Endothelial cell of umbilical vein (primary cell): Measurements from ENCODE around the gene CXXC5. TPM values are rescaled to one million over a fixed set of nuclear protein-coding genes. Genes with fewer than 3 reads are reported as not detected.

Experiments
- BruUV-seq: library from RNA; stranded (reverse); fragments of 400-500 nt; replicated peaks from 2 replicates; lab custom pipeline; 2021; lab: Mats Ljungman, UMichigan
- CTCF ChIA-PET: fragments of 300-600, 350-600 bp; sonication (Branson Sonifier 250); formaldehyde crosslinking; loops from one replicate; lab custom pipeline; 2021; ENCODE audit warnings: antibody characterized with exemption, inconsistent platforms; lab: Charles Lee
- POLR2A ChIA-PET: fragments of 300-600, 350-600 bp; sonication (Branson Sonifier 250); formaldehyde crosslinking; loops from one replicate; lab custom pipeline; 2021; ENCODE audit warnings: antibody characterized with exemption, inconsistent platforms; lab: Charles Lee
- DNase-seq: peaks from one replicate; pipeline ENCODE4 v3.0.0-alpha.2; 2011; ENCODE audit warnings: low read depth, low spot score
- FAIRE-seq: peaks from 2 replicates; lab custom pipeline; 2011; peaks lifted over from hg19 to GRCh38; lab: Jason Lieb, UNC
- H2AFZ ChIP-seq: 2 replicates; pipeline ENCODE4 v1.6.0; 2012; ENCODE audit warnings: low read depth, low read length, control low read depth, inconsistent platforms
- H3K27ac ChIP-seq: 2 replicates; pipeline ENCODE4 v1.5.1; 2011; ENCODE audit warnings: low read depth, mild to moderate bottlenecking, control low read depth, low read length, moderate library complexity; ENCODE audit not compliant: insufficient read depth
- H3K27me3 ChIP-seq, 2 experiments: 2 replicates each; pipeline versions ENCODE4 v1.6.0 to v1.6.1; 2011; ENCODE audit warnings: low read length in 2 of 2, mixed read lengths in 1 of 2; ENCODE audit not compliant: control insufficient read depth in 2 of 2, insufficient read depth in 2 of 2
- H3K36me3 ChIP-seq, 2 experiments: 2 replicates in 1 of 2; 3 replicates in 1 of 2; pipeline ENCODE4 v1.5.1; 2011; ENCODE audit warnings: low read length in 2 of 2, mild to moderate bottlenecking in 1 of 2, moderate library complexity in 1 of 2; ENCODE audit not compliant: control insufficient read depth in 2 of 2, insufficient read depth in 2 of 2; ENCODE audit errors: extremely low read depth in 1 of 2
- H3K4me1 ChIP-seq: 3 replicates; pipeline ENCODE4 v1.5.1; 2011; ENCODE audit warnings: mild to moderate bottlenecking, low read length; ENCODE audit not compliant: control insufficient read depth, insufficient read depth; ENCODE audit errors: extremely low read depth
- H3K4me2 ChIP-seq: 2 replicates; pipeline ENCODE4 v1.6.1; 2011; ENCODE audit warnings: low read length, control low read depth, mixed read lengths; ENCODE audit not compliant: insufficient read depth
- H3K4me3 ChIP-seq, 3 experiments: fragments of 200-600 bp in 1 of 3; sonication (generic), shearing (Covaris generic) in 1 of 3; replicated peaks in 1 of 3; 2 replicates each; pipeline ENCODE4 v1.5.1; 2011 to 2016; ENCODE audit warnings: control low read depth in 3 of 3, low read length in 3 of 3, mild to moderate bottlenecking in 2 of 3, inconsistent platforms in 1 of 3, low read depth in 1 of 3, moderate library complexity in 1 of 3; ENCODE audit not compliant: insufficient read depth in 1 of 3
- H3K79me2 ChIP-seq: 2 replicates; pipeline ENCODE4 v1.6.0; 2012; ENCODE audit warnings: low read length, inconsistent platforms; ENCODE audit not compliant: control insufficient read depth, insufficient read depth
- H3K9ac ChIP-seq: replicated peaks from 2 replicates; pipeline ENCODE3; 2011; ENCODE audit warnings: low read length, control low read depth; ENCODE audit not compliant: insufficient read depth; ENCODE audit errors: extremely low read depth
- H3K9me1 ChIP-seq: replicated peaks from 3 replicates; pipeline ENCODE4 v1.6.0; 2011; ENCODE audit warnings: mild to moderate bottlenecking, low read length; ENCODE audit not compliant: control insufficient read depth, insufficient read depth; ENCODE audit errors: extremely low read depth
- H3K9me3 ChIP-seq: replicated peaks from 2 replicates; pipeline ENCODE4 v1.5.1; 2012; ENCODE audit warnings: low read length, inconsistent platforms; ENCODE audit not compliant: control insufficient read depth, insufficient read depth
- H4K20me1 ChIP-seq: replicated peaks from 2 replicates; pipeline ENCODE3; 2011; ENCODE audit warnings: mild to moderate bottlenecking, low read length; ENCODE audit not compliant: control insufficient read depth, insufficient read depth; ENCODE audit errors: extremely low read depth
- EZH2 ChIP-seq: IDR thresholded peaks from 2 replicates; pipeline ENCODE4 v1.6.1; 2012; ENCODE audit warnings: borderline replicate concordance, low read depth, mild to moderate bottlenecking, moderate library complexity, low read length, inconsistent platforms; ENCODE audit not compliant: severe bottlenecking
- FOS ChIP-seq: IDR thresholded peaks from 2 replicates; pipeline ENCODE4 v1.6.1; 2011; ENCODE audit warnings: mild to moderate bottlenecking, low read length, moderate library complexity, borderline replicate concordance; ENCODE audit not compliant: insufficient read depth
- GATA2 ChIP-seq: IDR thresholded peaks from 2 replicates; pipeline ENCODE4 v1.7.0; 2011; ENCODE audit warnings: low read depth, mild to moderate bottlenecking, moderate library complexity, mixed read lengths, low read length; ENCODE audit not compliant: insufficient read length, insufficient read depth
- JUN ChIP-seq: IDR thresholded peaks from 2 replicates; pipeline ENCODE4 v1.6.1; 2011; ENCODE audit warnings: borderline replicate concordance, low read depth; ENCODE audit not compliant: insufficient read length, insufficient read depth
- POLR2A ChIP-seq: IDR thresholded peaks from 2 replicates; pipeline ENCODE4 v1.6.1; 2012; ENCODE audit warnings: low read depth, mild to moderate bottlenecking, control low read depth, low read length
- POLR2AphosphoS5 ChIP-seq: IDR thresholded peaks from 2 replicates; pipeline ENCODE4 v1.6.1; 2012; ENCODE audit warnings: low read depth, mild to moderate bottlenecking, control low read depth, low read length, moderate library complexity; ENCODE audit not compliant: insufficient read depth
- dilution Hi-C: fragments of 300-500 bp; cut with MboI; formaldehyde crosslinking; loops from one replicate; pipeline ENCODE4 v1.15.0; 2019; ENCODE audit warnings: low sequenced_read_pairs; ENCODE audit not compliant: extremely low pct_ligation_motif_present
- intact Hi-C: fragments of 100-400 bp; cut with micrococcal nuclease; formaldehyde crosslinking; loops from one replicate; pipeline ENCODE4 v1.10.0; 2022
- polyA plus RNA-seq, 4 experiments: library from polyadenylated mRNA; depleted of rRNA in 3 of 4; stranded (reverse) in 3 of 4; unstranded in 1 of 4; fragments of >200 nt; gene quantifications; 2 replicates each; pipeline versions ENCODE4 v1.2.1 to v1.2.3, GENCODE V29; 2011 to 2012; ENCODE audit warnings: missing spikeins in 1 of 4
- total RNA-seq: library from RNA; stranded (reverse); gene quantifications from 2 replicates; pipeline ENCODE4 v1.2.3, GENCODE V29; 2021
- TF ChIP-seq, protein P1 (sequence below), 2 donors: IDR thresholded peaks; 1 replicate in 1 of 2; 2 replicates in 1 of 2; pipeline ENCODE4 v1.5.1; 2011; ENCODE audit warnings: low read length in 2 of 2, mild to moderate bottlenecking in 2 of 2, moderate library complexity in 2 of 2, control low read depth in 1 of 2, inconsistent platforms in 1 of 2, low read depth in 1 of 2; ENCODE audit not compliant: insufficient read depth in 1 of 2; ENCODE audit errors: extremely low read depth in 1 of 2

Gene CXXC5
- total and polyA plus RNA-seq, 2 donors (not counting 3 experiments of a cell fraction or from before 2014, with no cell fraction given): 2.7 to 5.5 TPM

DNA sequence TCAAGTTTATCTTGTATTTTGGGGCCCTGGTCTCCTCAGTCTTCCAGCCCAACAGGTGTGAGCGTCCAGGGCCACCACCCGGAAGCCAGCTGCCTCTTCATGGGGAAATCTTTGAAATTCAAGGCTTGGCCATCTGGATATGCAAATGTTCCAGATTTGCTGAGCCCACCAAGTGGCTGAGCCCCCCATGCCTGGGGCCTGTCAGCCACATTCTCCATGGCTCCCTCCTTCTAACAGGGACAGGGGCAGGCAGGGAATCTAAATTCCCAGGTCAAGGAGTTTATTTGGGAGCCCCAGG is 14.2 kb upstream of the CXXC5 start:
- H3K9ac ChIP-seq: no peak overlapping the region
- CTCF ChIA-PET: interaction anchor here (0.7 to 10.3 kb wide), 19 partner anchors 11 to 335 kb away, joined by 3 to 240 read pairs (median 5); partner anchors contain the start of gene CXXC5
- no peaks in the 10 kb centered on the region for H3K27me3 ChIP-seq
- peaks cover 22% of the 10 kb centered on the region for H3K4me1 ChIP-seq
- FAIRE-seq (no peak), DNase-seq (no peak)
- no peak overlapping the region for H2AFZ ChIP-seq
- H3K27ac ChIP-seq: no peak overlapping the region
- H3K36me3 ChIP-seq: peaks cover under 1 to 5% of the 10 kb centered on the region in 2 experiments
- H3K4me3 ChIP-seq: no peak overlapping the region
- no TSS peak for BruUV-seq
- no peaks in the 10 kb centered on the region for H3K79me2 ChIP-seq
- dilution Hi-C loops: no loop called here
- intact Hi-C loops: no loop called here
- H3K4me2 ChIP-seq: no peak overlapping the region
- no peaks in the 10 kb centered on the region for H3K9me1 ChIP-seq
- POLR2A ChIA-PET: no interaction called here
- H3K9me3 ChIP-seq: no peaks in the 10 kb centered on the region
- TF ChIP-seq FOS (no peak), POLR2A (no peak), JUN (no peak), EZH2 (no peak), GATA2 (no peak), POLR2AphosphoS5 (no peak)
- TF ChIP-seq, protein P1, sequence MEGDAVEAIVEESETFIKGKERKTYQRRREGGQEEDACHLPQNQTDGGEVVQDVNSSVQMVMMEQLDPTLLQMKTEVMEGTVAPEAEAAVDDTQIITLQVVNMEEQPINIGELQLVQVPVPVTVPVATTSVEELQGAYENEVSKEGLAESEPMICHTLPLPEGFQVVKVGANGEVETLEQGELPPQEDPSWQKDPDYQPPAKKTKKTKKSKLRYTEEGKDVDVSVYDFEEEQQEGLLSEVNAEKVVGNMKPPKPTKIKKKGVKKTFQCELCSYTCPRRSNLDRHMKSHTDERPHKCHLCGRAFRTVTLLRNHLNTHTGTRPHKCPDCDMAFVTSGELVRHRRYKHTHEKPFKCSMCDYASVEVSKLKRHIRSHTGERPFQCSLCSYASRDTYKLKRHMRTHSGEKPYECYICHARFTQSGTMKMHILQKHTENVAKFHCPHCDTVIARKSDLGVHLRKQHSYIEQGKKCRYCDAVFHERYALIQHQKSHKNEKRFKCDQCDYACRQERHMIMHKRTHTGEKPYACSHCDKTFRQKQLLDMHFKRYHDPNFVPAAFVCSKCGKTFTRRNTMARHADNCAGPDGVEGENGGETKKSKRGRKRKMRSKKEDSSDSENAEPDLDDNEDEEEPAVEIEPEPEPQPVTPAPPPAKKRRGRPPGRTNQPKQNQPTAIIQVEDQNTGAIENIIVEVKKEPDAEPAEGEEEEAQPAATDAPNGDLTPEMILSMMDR (IDR thresholded peaks at IDR 0.05; ENCODE audit: extremely low read depth in 1 of 2, insufficient read depth in 1 of 2, low read depth in 1 of 2, low read length in 2 of 2): no peak
- peaks cover 2% of the 10 kb centered on the region for H4K20me1 ChIP-seq
